ENCODE measurements around the gene AFG3L2.

Gene AFG3L2

GRCh38 chr18:12366379-12366778, 10.6 kb downstream of the AFG3L2 start:
- no peak overlapping the region for H3K18ac ChIP-seq (ENCODE audit: low read depth in 1 of 2, low read length in 2 of 2)
- no peak overlapping the region for H3K27ac ChIP-seq (ENCODE audit: low read length, poor library complexity, severe bottlenecking)
- H2AK5ac ChIP-seq (ENCODE audit: low read length, severe bottlenecking): no peak overlapping the region
- peaks cover 28% of the 10 kb centered on the region for H3K79me1 ChIP-seq (replicated peaks; ENCODE audit: low read length, poor library complexity, severe bottlenecking)
- H3K9me3 ChIP-seq (ENCODE audit: control insufficient read depth, low read length): no peaks in the 10 kb centered on the region
- no peak overlapping the region for H4K8ac ChIP-seq (ENCODE audit: low read length)
- no peak overlapping the region for H2BK15ac ChIP-seq (ENCODE audit: low read depth, poor library complexity, severe bottlenecking)
- H3K23ac ChIP-seq (ENCODE audit: low read length in 2 of 2): no peak overlapping the region
- H3K4me1 ChIP-seq (ENCODE audit: control insufficient read depth, insufficient read depth, low read depth, low read length): peaks cover 14% of the 10 kb centered on the region
- no peak overlapping the region for H2BK5ac ChIP-seq (ENCODE audit: low read depth, low read length, poor library complexity, severe bottlenecking)
- no peak overlapping the region for H3K9ac ChIP-seq (ENCODE audit: low read length)
- no peak overlapping the region for H2BK120ac ChIP-seq (ENCODE audit: low read depth, low read length)
- no peak overlapping the region for H2AFZ ChIP-seq (ENCODE audit: low read depth, low read length)
- DNase-seq: no peak
- H3K4ac ChIP-seq (ENCODE audit: low read depth in 1 of 2, low read length in 2 of 2): no peak overlapping the region
- H3K4me3 ChIP-seq (ENCODE audit: insufficient read depth in 1 of 2, low read depth in 1 of 2, low read length in 2 of 2): no peak overlapping the region
- no peaks in the 10 kb centered on the region for H3K27me3 ChIP-seq (ENCODE audit: control insufficient read depth in 1 of 2, insufficient read depth in 1 of 2, low read length in 2 of 2)
- H3K14ac ChIP-seq (ENCODE audit: low read length in 2 of 2): peak overlapping the region in 1 of 2 experiments; percentile 70
- H4K91ac ChIP-seq (ENCODE audit: low read length): no peak overlapping the region
- H3K4me2 ChIP-seq (ENCODE audit: low read length, poor library complexity, severe bottlenecking): no peak overlapping the region
- no peak overlapping the region for H2BK12ac ChIP-seq (ENCODE audit: low read length in 2 of 2)
- peaks cover 24 to 68% of the 10 kb centered on the region in 2 experiments for H3K36me3 ChIP-seq (ENCODE audit: control insufficient read depth in 1 of 2, insufficient read depth in 2 of 2, low read depth in 1 of 2, low read length in 2 of 2)
- WGBS: over 99% methylated on average over 8 of the region's 8 CpGs

GRCh38 chr18:12362473-12363174, 14.4 kb downstream of the AFG3L2 start:
- H3K4me1 ChIP-seq (ENCODE audit: control insufficient read depth, insufficient read depth, low read depth, low read length): peaks cover 22% of the 10 kb centered on the region
- H3K4me3 ChIP-seq (ENCODE audit: insufficient read depth in 1 of 2, low read depth in 1 of 2, low read length in 2 of 2): no peak overlapping the region
- no peak overlapping the region for H3K18ac ChIP-seq (ENCODE audit: low read depth in 1 of 2, low read length in 2 of 2)
- H3K4ac ChIP-seq (ENCODE audit: low read depth in 1 of 2, low read length in 2 of 2): no peak overlapping the region
- no peak overlapping the region for H2AFZ ChIP-seq (ENCODE audit: low read depth, low read length)
- H3K27ac ChIP-seq (ENCODE audit: low read length, poor library complexity, severe bottlenecking): no peak overlapping the region
- H2BK120ac ChIP-seq (ENCODE audit: low read depth, low read length): no peak overlapping the region
- H3K27me3 ChIP-seq (ENCODE audit: control insufficient read depth in 1 of 2, insufficient read depth in 1 of 2, low read length in 2 of 2): no peaks in the 10 kb centered on the region
- no peak overlapping the region for H2BK15ac ChIP-seq (ENCODE audit: low read depth, poor library complexity, severe bottlenecking)
- no peak overlapping the region for H3K4me2 ChIP-seq (ENCODE audit: low read length, poor library complexity, severe bottlenecking)
- H4K8ac ChIP-seq (ENCODE audit: low read length): no peak overlapping the region
- no peak overlapping the region for H3K9ac ChIP-seq (ENCODE audit: low read length)
- peaks cover 29% of the 10 kb centered on the region for H3K79me1 ChIP-seq (replicated peaks; ENCODE audit: low read length, poor library complexity, severe bottlenecking)
- 96% methylated on average over 11 of the region's 11 CpGs for WGBS
- H3K14ac ChIP-seq (ENCODE audit: low read length in 2 of 2): no peak overlapping the region
- DNase-seq: no peak
- no peak overlapping the region for H2BK12ac ChIP-seq (ENCODE audit: low read length in 2 of 2)
- H3K9me3 ChIP-seq (ENCODE audit: control insufficient read depth, low read length): no peaks in the 10 kb centered on the region
- peaks cover 22 to 93% of the 10 kb centered on the region in 2 experiments for H3K36me3 ChIP-seq (ENCODE audit: control insufficient read depth in 1 of 2, insufficient read depth in 2 of 2, low read depth in 1 of 2, low read length in 2 of 2)
- no peak overlapping the region for H3K23ac ChIP-seq (ENCODE audit: low read length in 2 of 2)
- no peak overlapping the region for H2AK5ac ChIP-seq (ENCODE audit: low read length, severe bottlenecking)
- no peak overlapping the region for H4K91ac ChIP-seq (ENCODE audit: low read length)
- H2BK5ac ChIP-seq (ENCODE audit: low read depth, low read length, poor library complexity, severe bottlenecking): no peak overlapping the region

- Histone ChIP-seq H3K9me3 (ENCODE audit: control insufficient read depth, low read length) (no peaks in the 10 kb centered on the region), H3K79me1 (replicated peaks; ENCODE audit: low read length, poor library complexity, severe bottlenecking) (peaks cover 27% of the 10 kb centered on the region), H2AFZ (ENCODE audit: low read depth, low read length) (no peak overlapping the region), H2BK15ac (ENCODE audit: low read depth, poor library complexity, severe bottlenecking) (no peak overlapping the region), H3K27me3 (ENCODE audit: control insufficient read depth in 1 of 2, insufficient read depth in 1 of 2, low read length in 2 of 2) (no peaks in the 10 kb centered on the region), H2BK120ac (ENCODE audit: low read depth, low read length) (no peak overlapping the region), H3K14ac (ENCODE audit: low read length in 2 of 2) (no peak overlapping the region), H2AK5ac (ENCODE audit: low read length, severe bottlenecking) (no peak overlapping the region), H4K8ac (ENCODE audit: low read length) (no peak overlapping the region), H3K4me1 (ENCODE audit: control insufficient read depth, insufficient read depth, low read depth, low read length) (peaks cover 22% of the 10 kb centered on the region), H3K4me3 (ENCODE audit: insufficient read depth in 1 of 2, low read depth in 1 of 2, low read length in 2 of 2) (no peak overlapping the region), H3K4ac (ENCODE audit: low read depth in 1 of 2, low read length in 2 of 2) (no peak overlapping the region), H4K91ac (ENCODE audit: low read length) (no peak overlapping the region), H3K27ac (ENCODE audit: low read length, poor library complexity, severe bottlenecking) (peak overlapping the region; percentile 0), H3K23ac (ENCODE audit: low read length in 2 of 2) (no peak overlapping the region), H3K4me2 (ENCODE audit: low read length, poor library complexity, severe bottlenecking) (no peak overlapping the region), H3K36me3 (ENCODE audit: control insufficient read depth in 1 of 2, insufficient read depth in 2 of 2, low read depth in 1 of 2, low read length in 2 of 2) (peaks cover 18 to 92% of the 10 kb centered on the region in 2 experiments), H2BK5ac (ENCODE audit: low read depth, low read length, poor library complexity, severe bottlenecking) (no peak overlapping the region), H3K18ac (ENCODE audit: low read depth in 1 of 2, low read length in 2 of 2) (no peak overlapping the region), H2BK12ac (ENCODE audit: low read length in 2 of 2) (no peak overlapping the region), H3K9ac (ENCODE audit: low read length) (no peak overlapping the region)
- 91% methylated on average over 3 of the region's 3 CpGs for WGBS
- peak; percentile 16 for DNase-seq
Measured at GRCh38 chr18:12361770-12362378, 15.2 kb downstream of the AFG3L2 start.

- Histone ChIP-seq H2AFZ (ENCODE audit: low read depth, low read length) (no peak overlapping the region), H3K14ac (ENCODE audit: low read length in 2 of 2) (no peak overlapping the region), H3K4me3 (ENCODE audit: insufficient read depth in 1 of 2, low read depth in 1 of 2, low read length in 2 of 2) (no peak overlapping the region), H2AK5ac (ENCODE audit: low read length, severe bottlenecking) (no peak overlapping the region), H3K27me3 (ENCODE audit: control insufficient read depth in 1 of 2, insufficient read depth in 1 of 2, low read length in 2 of 2) (no peaks in the 10 kb centered on the region), H3K23ac (ENCODE audit: low read length in 2 of 2) (no peak overlapping the region), H3K36me3 (ENCODE audit: control insufficient read depth in 1 of 2, insufficient read depth in 2 of 2, low read depth in 1 of 2, low read length in 2 of 2) (peaks cover 22 to 90% of the 10 kb centered on the region in 2 experiments), H3K18ac (ENCODE audit: low read depth in 1 of 2, low read length in 2 of 2) (no peak overlapping the region), H2BK15ac (ENCODE audit: low read depth, poor library complexity, severe bottlenecking) (no peak overlapping the region), H2BK5ac (ENCODE audit: low read depth, low read length, poor library complexity, severe bottlenecking) (no peak overlapping the region), H3K4ac (ENCODE audit: low read depth in 1 of 2, low read length in 2 of 2) (no peak overlapping the region), H3K4me1 (ENCODE audit: control insufficient read depth, insufficient read depth, low read depth, low read length) (peaks cover 17% of the 10 kb centered on the region), H4K8ac (ENCODE audit: low read length) (no peak overlapping the region), H3K27ac (ENCODE audit: low read length, poor library complexity, severe bottlenecking) (peak overlapping the region; percentile 42), H3K9ac (ENCODE audit: low read length) (peak overlapping the region; percentile 14), H2BK12ac (ENCODE audit: low read length in 2 of 2) (no peak overlapping the region), H3K79me1 (replicated peaks; ENCODE audit: low read length, poor library complexity, severe bottlenecking) (peaks cover 27% of the 10 kb centered on the region), H3K9me3 (ENCODE audit: control insufficient read depth, low read length) (no peaks in the 10 kb centered on the region), H2BK120ac (ENCODE audit: low read depth, low read length) (no peak overlapping the region), H4K91ac (ENCODE audit: low read length) (no peak overlapping the region), H3K4me2 (ENCODE audit: low read length, poor library complexity, severe bottlenecking) (no peak overlapping the region)
- WGBS: 92% methylated on average over 2 of the region's 5 CpGs
- DNase-seq: peak; percentile 56
Measured at GRCh38 chr18:12359515-12359927, 17.5 kb downstream of the AFG3L2 start.

Data from mesenchymal stem cell (in vitro differentiated cells and primary cell).